Erythroblast (primary cell): ENCODE data around the gene STX4.

ENCODE experiments used
- DNase-seq, 2 experiments: peaks; one replicate each; lab custom pipeline; 2025; lab: John Stamatoyannopoulos, UW
- GATA1 ChIP-seq: IDR thresholded peaks from 2 replicates; pipeline ENCODE4 v1.6.1; 2011; ENCODE audit warnings: low read depth, mild to moderate bottlenecking, control low read depth, low read length, moderate library complexity
- POLR2A ChIP-seq: IDR thresholded peaks from 2 replicates; pipeline ENCODE4 v1.6.1; 2011; ENCODE audit warnings: mild to moderate bottlenecking, low read length

STX4 gene

GRCh38 chr16:31085873-31086628 lies 52.7 kb downstream of the STX4 start:
- no peak for DNase-seq

GRCh38 chr16:31086629-31086906 lies 53.2 kb downstream of the STX4 start:
- no peak for DNase-seq
- no peak for TF ChIP-seq POLR2A
- no peak for TF ChIP-seq GATA1

More at GRCh38 chr16:31085873-31086628, 52.7 kb downstream of the STX4 start:
- TF ChIP-seq GATA1 (no peak), POLR2A (no peak)

- DNase-seq: no peak
- no peak for TF ChIP-seq POLR2A
- no peak for TF ChIP-seq GATA1
These were observed 54.1 kb downstream of the STX4 start for GRCh38 chr16:31087481-31087880.

- DNase-seq: no peak
- TF ChIP-seq POLR2A (no peak), GATA1 (no peak)
These were observed 54.6 kb downstream of the STX4 start for GRCh38 chr16:31087971-31088370.

DNA sequence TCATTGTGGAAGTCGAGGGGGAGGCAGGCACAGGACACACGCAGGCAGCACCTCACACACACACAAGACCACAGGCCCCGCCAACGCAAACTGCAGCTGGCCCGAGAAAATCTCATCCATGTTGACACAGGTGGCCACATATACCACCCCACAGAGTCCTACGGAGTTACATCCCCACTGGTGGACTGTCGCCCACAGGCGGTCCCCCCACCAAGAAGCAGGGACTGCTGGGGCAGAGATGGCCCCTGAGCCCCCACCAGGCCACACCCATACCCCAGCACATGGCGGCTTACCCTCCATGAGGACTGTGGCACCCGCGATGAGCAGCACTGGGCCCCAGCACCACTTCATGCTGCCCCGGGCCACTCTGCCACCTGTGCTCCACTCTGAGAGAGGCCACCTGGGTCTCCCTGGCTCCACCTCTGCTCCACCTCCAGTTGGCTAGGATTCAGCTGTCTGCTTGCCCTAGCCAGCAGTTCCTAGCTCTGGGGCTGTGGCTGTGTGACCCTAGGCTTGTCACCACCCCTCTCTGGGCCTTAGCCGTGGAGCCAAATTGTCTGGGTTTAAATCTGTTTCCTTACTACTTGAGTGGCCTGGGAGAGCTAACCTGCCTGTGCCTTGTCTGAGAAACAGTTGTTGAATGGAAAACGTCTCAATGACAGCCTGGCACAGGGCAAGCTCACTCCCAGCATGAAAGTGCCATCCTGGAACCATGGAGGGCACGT lies 55.3 kb downstream of the STX4 start, which contains the start of gene PRSS53:
TSS of gene PRSS53 (minus strand) at position 485 of the 725 bp plus-strand sequence. CDS start at position 351, 134 bp downstream.
- no peak for DNase-seq
- TF ChIP-seq POLR2A (no peak), GATA1 (no peak)

DNA sequence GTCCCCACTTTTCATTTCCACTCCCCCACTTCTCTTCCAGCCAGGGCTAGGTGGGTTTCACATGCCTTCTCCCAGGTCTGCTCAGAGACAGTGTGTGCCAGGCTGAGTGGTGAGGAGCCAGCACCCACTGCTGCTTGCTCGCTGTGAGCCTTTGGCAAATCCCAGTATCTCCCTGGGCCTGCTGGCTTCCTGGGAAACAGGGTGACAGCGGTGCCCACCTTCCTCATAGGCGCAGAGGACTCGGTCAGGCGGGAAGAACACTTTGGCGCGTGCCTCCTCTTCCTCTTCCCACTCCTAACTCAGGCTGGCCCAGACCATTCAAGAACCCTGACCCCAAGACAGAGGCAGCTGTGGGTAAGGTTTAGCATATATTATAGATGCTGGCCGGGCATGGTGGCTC lies 55.8 kb downstream of the STX4 start:
- TF ChIP-seq GATA1 (no peak), POLR2A (no peak)
- DNase-seq: no peak
